Measurements from ENCODE around the gene ATP13A3.
"Not testable (repeated sequence)": the region's sequence is repeated elsewhere in the genome, so short reads cannot be mapped to it uniquely, and the experiment has no call there.

The ATP13A3 gene

GRCh38 chr3:194486540-194487288 is at the start of gene ATP13A3:
Gene ATP13A3 (minus strand): TSS chr3:194487002. CDS start chr3:194462190, 24,812 bp downstream.
- peak; percentile 92 for DNase-seq

DNA sequence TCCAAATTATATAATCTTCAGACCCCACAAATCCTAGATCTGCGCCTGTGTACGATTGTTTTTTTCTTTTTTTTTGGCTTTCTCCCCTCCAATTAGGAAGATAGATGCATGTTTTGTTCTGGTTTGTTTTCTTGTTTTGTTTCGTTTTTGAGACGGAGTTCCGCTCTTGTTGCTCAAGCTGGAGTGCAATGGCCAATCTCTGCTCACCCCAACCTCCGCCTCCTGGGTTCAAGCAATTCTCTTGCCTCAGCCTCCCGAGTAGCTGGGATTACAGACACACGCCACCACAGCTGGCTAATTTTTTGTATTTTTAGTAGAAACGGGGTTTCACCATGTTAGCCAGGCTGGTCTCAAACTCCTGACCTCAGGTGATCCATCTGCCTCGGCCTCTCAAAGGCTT is 48.4 kb upstream of the ATP13A3 start:
- DNase-seq, result not testable (repeated sequence)

GRCh38 chr3:194534243-194534642 is 47.4 kb upstream of the ATP13A3 start:
- DNase-seq, result no peak

DNA sequence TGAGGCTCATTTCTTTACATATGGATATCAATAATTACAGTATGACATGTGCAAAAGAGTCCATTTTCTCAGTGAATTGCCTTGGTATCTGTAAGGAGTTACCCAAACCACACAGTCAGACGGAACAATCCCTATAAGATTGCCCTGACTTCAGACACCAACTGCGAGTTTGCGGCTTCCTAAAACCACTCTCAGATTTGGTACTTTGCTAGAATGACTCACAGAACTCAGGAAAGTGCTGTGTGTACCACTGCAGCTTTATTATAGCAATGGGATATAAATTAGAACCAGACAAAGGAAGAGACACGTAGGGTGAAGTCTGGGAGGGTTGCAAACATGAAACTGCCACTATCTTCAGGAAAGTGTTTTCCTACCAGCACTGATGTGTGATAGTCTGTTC is 45.8 kb upstream of the ATP13A3 start:
- no peak for DNase-seq

DNA sequence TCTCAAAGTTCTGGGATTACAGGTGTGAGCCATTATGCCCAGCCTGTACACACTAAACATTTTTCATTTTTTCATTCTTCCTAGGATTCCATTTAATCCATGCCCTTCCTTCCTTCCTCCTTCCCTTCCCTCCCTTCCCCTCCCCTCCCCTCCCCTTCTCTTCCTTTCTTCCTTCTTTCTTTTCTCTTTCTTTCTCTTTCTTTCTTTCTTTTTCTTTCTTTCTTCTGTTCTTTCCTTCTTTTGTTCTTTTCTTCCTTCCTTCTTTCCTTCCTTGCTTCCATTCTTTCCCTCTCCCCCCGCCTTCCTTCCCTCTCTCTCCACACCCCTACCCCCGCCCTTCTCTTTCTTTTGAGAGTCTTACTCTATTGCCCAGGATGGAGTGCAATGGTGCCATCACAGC is 40.9 kb upstream of the ATP13A3 start:
- no peak for DNase-seq

- DNase-seq, result no peak
These were observed 39.4 kb upstream of the ATP13A3 start for GRCh38 chr3:194526164-194526563.

- DNase-seq, result no peak
These were observed 35.8 kb upstream of the ATP13A3 start for GRCh38 chr3:194522579-194523046.

GRCh38 chr3:194521510-194522260 is 34.9 kb upstream of the ATP13A3 start:
- DNase-seq, result no peak

GRCh38 chr3:194520682-194521162 is 33.9 kb upstream of the ATP13A3 start:
- DNase-seq, result not testable (repeated sequence)

- not testable (repeated sequence) for DNase-seq
These were observed 33.4 kb upstream of the ATP13A3 start for GRCh38 chr3:194520201-194520600.

DNA sequence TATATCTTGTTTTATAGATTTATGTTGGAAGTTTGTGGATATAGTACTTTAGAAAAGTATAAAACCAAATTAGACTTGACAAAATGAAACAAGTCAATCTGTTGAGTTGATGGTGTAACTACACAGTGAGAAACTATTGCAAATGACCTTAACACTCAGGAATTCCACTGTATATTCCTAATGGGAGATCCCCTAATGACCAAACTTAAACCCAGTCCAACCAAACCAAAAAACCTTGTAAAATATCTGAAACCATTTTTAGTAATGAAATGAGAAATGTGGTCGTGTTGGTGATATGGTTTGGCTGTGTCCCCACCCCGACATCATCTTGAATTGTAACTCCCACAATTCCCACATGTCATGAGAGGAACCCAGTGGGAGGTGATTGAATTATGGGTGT is 31.9 kb upstream of the ATP13A3 start:
- no peak for DNase-seq

DNA sequence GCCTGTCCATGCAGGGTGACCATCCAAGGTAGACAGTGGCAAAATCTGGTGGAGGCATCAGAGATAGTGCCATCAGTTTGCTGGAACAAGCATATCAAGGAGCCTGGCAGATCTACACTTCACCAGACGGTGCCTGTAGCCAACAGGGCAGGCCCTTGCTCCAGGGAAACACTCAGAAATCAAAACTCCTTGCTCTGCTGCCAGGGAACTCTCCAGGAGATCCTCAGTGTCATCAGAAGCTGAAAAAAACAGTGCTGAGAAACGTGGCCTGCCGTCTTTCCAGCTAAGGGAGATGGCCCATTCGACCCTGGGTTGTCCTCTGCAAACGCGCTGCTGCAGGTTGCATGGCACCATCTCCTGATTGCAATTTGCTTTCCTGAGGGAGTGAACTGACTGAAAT is 30.5 kb upstream of the ATP13A3 start:
- DNase-seq, result no peak

GRCh38 chr3:194514626-194515025 is 27.8 kb upstream of the ATP13A3 start:
- no peak for DNase-seq

DNA sequence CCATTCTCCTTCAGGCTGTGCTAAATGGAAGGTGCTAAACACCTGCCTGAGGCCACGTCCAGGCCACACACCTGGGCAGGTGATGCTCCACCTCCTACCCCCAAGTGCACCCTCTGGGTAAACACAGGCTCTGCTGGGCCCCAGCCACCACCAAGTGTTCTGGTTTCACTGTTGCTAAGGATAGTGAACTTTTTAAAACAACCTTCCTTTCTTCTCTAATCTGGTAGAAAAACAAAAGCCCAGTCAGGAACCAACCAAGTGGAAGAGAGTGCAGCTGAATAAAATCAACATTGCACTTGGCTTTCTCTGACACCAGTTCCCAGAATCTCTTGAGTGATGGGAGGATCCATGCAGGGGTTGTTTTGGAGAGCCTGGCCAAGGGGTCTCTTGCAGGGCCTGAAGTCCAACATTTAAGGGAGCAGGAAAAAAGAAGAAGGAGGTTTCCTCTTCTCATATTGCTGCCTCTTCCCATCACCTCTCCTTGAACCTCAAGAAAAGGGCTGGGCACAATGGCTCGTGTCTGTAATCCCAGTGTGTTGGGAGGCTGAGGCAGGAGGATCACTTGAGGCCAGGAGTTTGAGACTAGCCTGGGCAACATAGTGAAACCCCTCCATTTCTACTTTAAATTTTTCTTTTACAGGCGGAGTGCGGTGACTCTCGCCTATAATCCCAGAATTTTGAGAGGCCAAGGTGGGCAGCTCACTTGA is 26.2 kb upstream of the ATP13A3 start:
- no peak for DNase-seq

GRCh38 chr3:194508491-194509453 is 22.0 kb upstream of the ATP13A3 start:
- no peak for DNase-seq

DNA sequence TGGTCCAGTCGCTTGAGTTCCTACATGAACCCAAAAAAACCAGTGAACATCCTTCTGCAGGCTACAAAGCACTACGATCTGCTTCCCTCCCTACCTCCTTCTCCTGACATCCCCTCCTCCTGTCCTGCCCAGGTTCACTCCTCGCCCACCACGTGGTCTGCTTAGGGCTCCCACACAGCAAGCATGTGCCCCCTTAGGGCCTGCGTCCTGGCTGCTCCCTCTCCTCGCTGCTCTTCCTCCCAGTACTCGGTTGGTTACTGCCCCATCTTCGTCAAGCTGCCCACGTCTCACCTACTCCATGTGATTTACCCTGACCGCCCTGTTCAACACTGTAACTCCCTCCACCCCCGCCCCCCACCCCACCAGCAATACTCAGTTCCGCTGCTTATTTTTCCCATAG is 20.8 kb upstream of the ATP13A3 start:
- DNase-seq, result no peak

GRCh38 chr3:194505791-194506415 is 19.1 kb upstream of the ATP13A3 start:
- DNase-seq, result no peak

DNA sequence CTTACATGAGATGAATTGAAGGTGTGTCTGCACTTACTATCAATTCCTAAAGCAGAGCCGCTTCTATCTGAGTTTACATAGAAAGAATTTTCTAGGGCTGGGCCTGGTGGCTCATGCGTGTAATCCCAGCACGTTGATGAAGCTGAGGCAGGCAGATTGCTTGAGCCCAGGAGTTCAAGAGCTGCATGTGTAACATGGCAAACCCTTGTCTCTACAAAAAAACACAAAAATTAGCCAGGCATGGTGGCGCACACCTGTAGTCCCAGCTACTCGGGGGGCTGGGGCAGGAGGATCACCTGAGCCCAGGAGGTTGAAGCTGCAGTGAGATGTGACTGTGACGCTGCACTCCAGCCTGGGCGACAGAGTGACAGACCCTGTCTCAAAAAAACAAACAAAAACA is 18.1 kb upstream of the ATP13A3 start:
- DNase-seq, result no peak

DNA sequence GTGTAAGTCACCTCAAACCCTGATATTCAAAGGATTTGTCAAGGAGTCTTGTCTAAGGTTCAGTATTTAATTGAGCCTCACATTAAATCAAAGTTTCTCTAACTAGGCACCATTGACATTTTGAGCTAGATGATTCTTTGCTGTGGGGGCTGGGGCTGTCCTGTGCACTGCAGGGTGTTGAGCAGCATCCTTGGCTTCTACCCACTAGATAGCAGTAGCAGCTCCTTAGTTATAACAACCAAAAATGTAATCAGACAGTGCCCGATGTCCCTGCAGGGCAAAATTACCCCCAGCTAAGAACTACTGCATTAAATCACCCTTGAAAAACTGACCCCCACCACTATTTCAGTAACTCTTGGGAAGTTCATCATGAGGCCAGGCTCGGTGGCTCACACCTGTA is 17.3 kb upstream of the ATP13A3 start:
- DNase-seq, result no peak

- no peak for DNase-seq
These were observed 16.3 kb upstream of the ATP13A3 start for GRCh38 chr3:194503081-194503531.

GRCh38 chr3:194500198-194500597 is 13.4 kb upstream of the ATP13A3 start:
- DNase-seq, result no peak

DNA sequence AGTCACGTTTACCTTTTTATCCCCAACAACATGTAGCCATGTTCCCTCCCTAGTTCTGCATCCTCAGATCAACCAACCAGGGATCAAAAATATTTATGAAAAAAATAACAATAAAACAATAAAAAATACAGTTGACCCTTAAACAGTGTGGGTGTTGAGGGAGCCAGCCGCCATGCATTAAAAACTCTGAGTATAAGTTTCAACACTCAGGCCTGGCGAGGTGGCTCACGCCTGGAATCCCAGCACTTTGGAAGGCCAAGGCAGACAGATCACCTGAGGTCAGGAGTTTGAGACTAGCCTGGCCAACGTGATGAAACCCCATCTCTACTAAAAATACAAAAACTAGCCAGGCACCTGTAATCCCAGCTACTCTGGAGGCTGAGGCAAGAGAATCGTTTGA is 12.7 kb upstream of the ATP13A3 start:
- not testable (repeated sequence) for DNase-seq

All from CD4-positive, alpha-beta T cell treated with Interleukin-4 for 4 hours (primary cell).